Measurements from ENCODE around the gene C2CD4A. TPM values are rescaled to one million over a fixed set of nuclear protein-coding genes. Genes with fewer than 3 reads are reported as not detected.
A peak's percentile ranks its signal among the peaks of the same experiment; 100 is the strongest.
"Not testable (repeated sequence)": the region's sequence is repeated elsewhere in the genome, so short reads cannot be mapped to it uniquely, and the experiment has no call there.

The C2CD4A gene
- total RNA-seq, result not detected in 2 replicates

GRCh38 chr15:62066663-62067447 is at the start of gene C2CD4A:
TSS of gene C2CD4A (plus strand) at chr15:62066977. CDS start at chr15:62067614, 637 bp downstream.
- intact Hi-C loops (cut with micrococcal nuclease), result loop anchor here (5.0 kb wide), 1 partner anchor 85 kb away; no protein-coding TSS in a partner anchor

GRCh38 chr15:62020576-62021160 is 46.1 kb upstream of the C2CD4A start:
- peaks cover 60% of the 10 kb centered on the region for H3K36me3 Mint-ChIP-seq (ENCODE audit: low read depth)
- intact Hi-C loops (cut with micrococcal nuclease), result no loop called here
- H3K27me3 Mint-ChIP-seq (ENCODE audit: low read depth), result no peaks in the 10 kb centered on the region
- H3K4me1 Mint-ChIP-seq (ENCODE audit: low read depth), result no peaks in the 10 kb centered on the region
- H3K4me3 Mint-ChIP-seq (ENCODE audit: low read depth), result no peak overlapping the region
- H3K27ac Mint-ChIP-seq, result no peak overlapping the region
- H3K9me3 Mint-ChIP-seq, result peaks cover 27% of the 10 kb centered on the region
- no peak for DNase-seq (ENCODE audit: low spot score)

More at GRCh38 chr15:62066663-62067447, at the start of gene C2CD4A:
- Mint-ChIP-seq H3K27ac (peak within 1 kb of the TSS; percentile 24), H3K36me3 (ENCODE audit: low read depth) (no peaks in the 10 kb centered on the region), H3K9me3 (no peaks in the 10 kb centered on the region), H3K4me1 (ENCODE audit: low read depth) (peaks cover 19% of the 10 kb centered on the region), H3K27me3 (ENCODE audit: low read depth) (peaks cover 61% of the 10 kb centered on the region), H3K4me3 (ENCODE audit: low read depth) (peak within 1 kb of the TSS; percentile 76)
- DNase-seq (ENCODE audit: low spot score), result peak; percentile 29

- Mint-ChIP-seq H3K4me3 (ENCODE audit: low read depth) (no peak overlapping the region), H3K27ac (no peak overlapping the region), H3K27me3 (ENCODE audit: low read depth) (no peaks in the 10 kb centered on the region), H3K4me1 (ENCODE audit: low read depth) (peaks cover 2% of the 10 kb centered on the region), H3K9me3 (peaks cover 16% of the 10 kb centered on the region), H3K36me3 (ENCODE audit: low read depth) (peaks cover 59% of the 10 kb centered on the region)
- DNase-seq (ENCODE audit: low spot score), result no peak
- intact Hi-C loops (cut with micrococcal nuclease), result no loop called here
Observed at GRCh38 chr15:62021991-62022600, 44.7 kb upstream of the C2CD4A start.

GRCh38 chr15:62026487-62027262 is 40.1 kb upstream of the C2CD4A start:
- no peak for DNase-seq (ENCODE audit: low spot score)
- Mint-ChIP-seq H3K4me3 (ENCODE audit: low read depth) (no peak overlapping the region), H3K27ac (no peak overlapping the region), H3K4me1 (ENCODE audit: low read depth) (peaks cover 6% of the 10 kb centered on the region), H3K36me3 (ENCODE audit: low read depth) (peaks cover 45% of the 10 kb centered on the region), H3K9me3 (no peaks in the 10 kb centered on the region), H3K27me3 (ENCODE audit: low read depth) (no peaks in the 10 kb centered on the region)
- intact Hi-C loops (cut with micrococcal nuclease), result no loop called here

GRCh38 chr15:62027263-62027565 is 39.6 kb upstream of the C2CD4A start:
- DNase-seq (ENCODE audit: low spot score), result no peak
- H3K36me3 Mint-ChIP-seq (ENCODE audit: low read depth), result peaks cover 40% of the 10 kb centered on the region
- H3K27me3 Mint-ChIP-seq (ENCODE audit: low read depth), result no peaks in the 10 kb centered on the region
- H3K9me3 Mint-ChIP-seq, result no peaks in the 10 kb centered on the region
- intact Hi-C loops (cut with micrococcal nuclease), result no loop called here
- no peak overlapping the region for H3K27ac Mint-ChIP-seq
- H3K4me3 Mint-ChIP-seq (ENCODE audit: low read depth), result no peak overlapping the region
- peaks cover 6% of the 10 kb centered on the region for H3K4me1 Mint-ChIP-seq (ENCODE audit: low read depth)

GRCh38 chr15:62027916-62028315 is 38.9 kb upstream of the C2CD4A start:
- Mint-ChIP-seq H3K4me1 (ENCODE audit: low read depth) (peaks cover 6% of the 10 kb centered on the region), H3K27me3 (ENCODE audit: low read depth) (no peaks in the 10 kb centered on the region), H3K36me3 (ENCODE audit: low read depth) (peaks cover 36% of the 10 kb centered on the region), H3K4me3 (ENCODE audit: low read depth) (no peak overlapping the region), H3K9me3 (no peaks in the 10 kb centered on the region), H3K27ac (no peak overlapping the region)
- intact Hi-C loops (cut with micrococcal nuclease), result no loop called here
- DNase-seq (ENCODE audit: low spot score), result no peak

- intact Hi-C loops (cut with micrococcal nuclease), result no loop called here
- H3K4me1 Mint-ChIP-seq (ENCODE audit: low read depth), result peaks cover 5% of the 10 kb centered on the region
- no peak overlapping the region for H3K4me3 Mint-ChIP-seq (ENCODE audit: low read depth)
Observed at GRCh38 chr15:62035256-62035924, 31.4 kb upstream of the C2CD4A start.

GRCh38 chr15:62046078-62046743 is 20.6 kb upstream of the C2CD4A start:
- H3K9me3 Mint-ChIP-seq, result peaks cover 6% of the 10 kb centered on the region
- no peak for DNase-seq (ENCODE audit: low spot score)

More at GRCh38 chr15:62035256-62035924, 31.4 kb upstream of the C2CD4A start:
- no peak for DNase-seq (ENCODE audit: low spot score)
- Mint-ChIP-seq H3K9me3 (peaks cover 9% of the 10 kb centered on the region), H3K36me3 (ENCODE audit: low read depth) (peaks cover 43% of the 10 kb centered on the region), H3K27ac (peak overlapping the region; percentile 15), H3K27me3 (ENCODE audit: low read depth) (no peaks in the 10 kb centered on the region)

GRCh38 chr15:62047282-62047827 is 19.4 kb upstream of the C2CD4A start:
- Mint-ChIP-seq H3K4me3 (ENCODE audit: low read depth) (no peak overlapping the region), H3K4me1 (ENCODE audit: low read depth) (peaks cover 18% of the 10 kb centered on the region), H3K36me3 (ENCODE audit: low read depth) (peaks cover 9% of the 10 kb centered on the region), H3K9me3 (peaks cover 6% of the 10 kb centered on the region), H3K27ac (no peak overlapping the region), H3K27me3 (ENCODE audit: low read depth) (no peaks in the 10 kb centered on the region)
- intact Hi-C loops (cut with micrococcal nuclease), result no loop called here
- no peak for DNase-seq (ENCODE audit: low spot score)

More at GRCh38 chr15:62046078-62046743, 20.6 kb upstream of the C2CD4A start:
- Mint-ChIP-seq H3K36me3 (ENCODE audit: low read depth) (peaks cover 9% of the 10 kb centered on the region), H3K4me3 (ENCODE audit: low read depth) (peak overlapping the region; percentile 23), H3K27me3 (ENCODE audit: low read depth) (no peaks in the 10 kb centered on the region), H3K27ac (peak overlapping the region; percentile 43), H3K4me1 (ENCODE audit: low read depth) (peaks cover 14% of the 10 kb centered on the region)
- intact Hi-C loops (cut with micrococcal nuclease), result loop anchor here (1.0 kb wide), 1 partner anchor 14 kb away; the partner anchor contains the start of gene VPS13C

- H3K27ac Mint-ChIP-seq; H3K9me3 Mint-ChIP-seq; DNase-seq (ENCODE audit: low spot score); H3K27me3 Mint-ChIP-seq (ENCODE audit: low read depth); H3K4me3 Mint-ChIP-seq (ENCODE audit: low read depth); H3K36me3 Mint-ChIP-seq (ENCODE audit: low read depth); intact Hi-C loops (cut with micrococcal nuclease): not testable (repeated sequence)
- H3K4me1 Mint-ChIP-seq (ENCODE audit: low read depth), result peaks cover 22% of the 10 kb centered on the region
Observed at GRCh38 chr15:62048254-62048653, 18.5 kb upstream of the C2CD4A start.

GRCh38 chr15:62050115-62050514 is 16.7 kb upstream of the C2CD4A start:
- DNase-seq (ENCODE audit: low spot score), result no peak
- Mint-ChIP-seq H3K36me3 (ENCODE audit: low read depth) (peaks cover 9% of the 10 kb centered on the region), H3K4me1 (ENCODE audit: low read depth) (peaks cover 31% of the 10 kb centered on the region), H3K9me3 (peaks cover 6% of the 10 kb centered on the region), H3K4me3 (ENCODE audit: low read depth) (no peak overlapping the region), H3K27me3 (ENCODE audit: low read depth) (no peaks in the 10 kb centered on the region), H3K27ac (no peak overlapping the region)
- intact Hi-C loops (cut with micrococcal nuclease), result no loop called here

All from activated T-helper 2 cell treated with anti-CD3 and anti-CD28 coated beads, Interferon-gamma antibody, Interleukin-2, Interleukin-4, amounts not matched to agents 10 μg/mL and 5 μg/mL and 100 μg/mL, durations not matched to agents 14 hours and 24 hours and 36 hours (primary cell).